LoVo (cell line): ENCODE measurements around the gene DROSHA.

ENCODE experiments used
- DNase-seq: peaks from one replicate; pipeline ENCODE4 v3.0.0-alpha.2; 2016; ENCODE audit warnings: low spot score

DROSHA gene

DNA sequence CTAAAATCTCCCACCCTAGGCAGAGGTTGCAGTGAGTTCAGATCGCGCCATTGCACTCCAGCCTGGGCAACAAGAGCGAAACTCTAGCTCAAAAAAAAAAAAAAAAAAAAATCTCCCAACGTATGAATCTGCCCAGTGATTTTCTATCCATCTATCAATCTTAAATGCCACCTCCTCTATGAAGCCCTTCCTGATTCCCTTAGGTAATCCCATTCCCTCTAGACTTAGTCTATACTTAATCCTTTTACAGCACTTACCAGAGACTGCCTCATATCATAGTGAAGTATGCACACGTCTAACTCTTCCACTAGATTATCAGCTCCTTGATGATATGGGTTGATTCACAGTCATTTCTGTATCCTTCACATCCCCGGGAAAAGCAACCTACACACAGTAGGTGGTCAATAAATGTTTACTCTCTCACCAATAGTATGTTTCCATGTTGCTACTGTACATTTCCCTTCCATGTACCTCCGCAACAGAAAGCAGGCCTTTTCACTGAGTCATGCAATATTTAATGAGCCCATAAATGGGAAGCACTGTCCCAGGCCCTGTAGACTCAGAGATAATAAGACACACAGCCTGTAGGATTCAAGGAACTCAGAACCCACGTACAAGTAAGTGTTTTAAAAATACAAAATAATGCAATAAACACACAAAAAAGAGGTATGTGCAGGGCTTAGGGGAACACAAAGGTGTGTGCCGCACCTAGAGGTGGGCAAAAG lies 1.2 kb downstream of the DROSHA start:
- peak; percentile 68 for DNase-seq

DNA sequence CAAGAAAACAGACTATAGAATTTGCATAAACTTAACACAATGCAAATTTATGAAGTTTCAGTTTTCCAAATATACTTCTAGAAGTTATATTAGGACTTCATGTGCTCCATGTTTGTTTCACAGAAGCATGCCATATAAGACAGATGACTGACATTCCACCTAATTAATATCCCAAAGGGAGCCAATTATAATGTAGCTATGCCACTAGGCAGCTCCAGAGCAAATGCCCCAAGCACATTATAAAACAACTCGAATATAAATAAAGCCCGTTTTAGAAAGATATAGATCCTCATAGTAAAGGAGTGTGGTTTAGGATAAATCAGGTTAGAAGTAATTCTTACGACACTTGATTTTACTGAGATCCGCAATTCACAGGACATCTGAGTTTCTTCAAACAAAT lies 8.9 kb downstream of the DROSHA start:
- DNase-seq = no peak

DNA sequence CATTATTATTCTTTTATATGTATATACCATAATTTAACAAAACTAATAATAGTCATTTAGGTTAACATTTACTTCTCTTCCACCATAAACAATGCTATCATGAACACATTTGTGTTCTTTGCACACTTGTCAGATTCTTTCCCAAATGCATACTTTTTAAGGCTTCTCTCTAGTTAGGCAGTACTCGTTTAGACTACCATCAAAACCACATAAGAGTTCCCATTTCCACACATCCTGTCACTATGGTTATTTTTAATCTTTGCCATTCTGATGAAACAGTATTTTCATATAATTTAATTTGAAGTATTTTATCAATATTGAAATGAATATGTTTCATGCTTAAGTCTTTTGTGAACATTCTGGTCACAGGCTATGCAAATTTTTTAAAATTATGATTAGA lies 15.1 kb downstream of the DROSHA start:
- DNase-seq = no peak

DNA sequence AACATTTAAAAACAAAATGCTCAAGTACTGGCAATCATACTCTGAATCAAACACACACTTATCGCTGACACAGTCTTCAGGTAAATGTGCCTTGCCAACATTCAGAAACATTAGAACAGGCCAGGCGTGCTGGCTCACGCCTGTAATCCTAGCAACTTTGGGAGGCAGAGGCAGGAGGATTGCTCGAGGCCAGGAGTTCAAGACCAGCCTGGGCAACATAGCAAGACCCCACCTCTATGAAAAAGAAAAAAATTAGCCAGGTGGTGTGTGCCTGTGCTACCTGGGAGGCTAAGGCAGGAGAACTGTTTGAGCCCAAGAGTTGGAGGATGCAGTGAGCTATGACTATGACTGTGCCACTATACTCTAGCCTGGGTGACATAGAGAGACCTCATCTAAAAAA lies 20.6 kb downstream of the DROSHA start:
- DNase-seq = no peak

DNA sequence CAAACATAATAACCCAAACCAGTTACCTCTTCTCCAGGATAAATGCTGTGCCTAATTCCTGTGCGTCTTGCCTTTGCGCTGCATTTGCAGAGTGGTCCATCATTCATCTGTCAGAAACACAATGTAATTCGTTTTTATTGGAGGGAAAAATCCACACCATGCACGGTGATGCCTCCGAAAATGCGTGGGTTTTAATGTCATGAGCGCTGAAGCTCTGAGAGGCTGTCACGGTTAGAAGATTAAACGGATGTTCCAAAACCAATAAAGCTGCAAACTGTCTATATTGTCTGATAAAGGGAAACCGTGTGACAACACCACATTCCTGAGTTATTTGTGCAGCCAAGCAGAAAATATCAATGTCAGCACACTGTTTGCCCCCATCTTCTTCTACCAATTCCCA lies 27.4 kb downstream of the DROSHA start:
- DNase-seq = no peak

DNA sequence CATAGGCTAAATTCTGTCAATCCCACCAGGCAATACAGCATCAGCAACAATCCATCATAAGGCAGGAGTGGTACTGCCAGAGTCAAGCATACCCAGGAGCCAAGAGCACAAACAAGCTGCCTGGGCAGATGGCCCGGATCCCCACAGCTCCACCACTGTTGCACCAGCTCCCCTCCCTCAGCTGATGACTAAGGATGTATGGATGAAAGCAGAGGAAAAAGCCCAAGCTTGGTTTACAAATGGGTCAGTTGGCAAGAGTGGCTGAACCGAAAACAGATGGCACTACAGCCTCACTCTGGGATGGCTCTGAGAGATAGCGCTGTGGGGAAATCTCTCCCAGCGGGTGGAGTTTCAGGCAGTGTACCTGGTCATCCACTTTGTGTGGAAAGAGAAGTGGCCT lies 29.4 kb downstream of the DROSHA start:
- no peak for DNase-seq

DNA sequence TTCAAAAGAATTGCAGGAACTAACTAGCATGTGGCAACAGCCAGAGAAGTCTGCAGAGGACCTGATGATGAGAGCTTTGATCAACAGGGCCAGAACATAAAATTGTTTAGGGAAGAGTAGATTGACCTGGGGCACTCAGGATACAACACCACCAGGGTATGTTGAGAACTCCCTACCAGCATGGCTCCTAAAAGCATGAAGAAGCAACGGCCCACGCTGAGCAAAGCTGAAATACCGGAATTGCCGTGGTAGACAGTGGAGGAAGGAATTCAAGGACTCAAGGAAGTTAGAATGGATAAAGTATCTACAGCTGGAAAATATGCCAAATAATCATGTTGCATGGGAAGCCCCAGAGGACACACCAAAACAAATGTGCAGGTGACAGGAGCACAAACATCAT lies 31.6 kb downstream of the DROSHA start:
- no peak for DNase-seq

DNA sequence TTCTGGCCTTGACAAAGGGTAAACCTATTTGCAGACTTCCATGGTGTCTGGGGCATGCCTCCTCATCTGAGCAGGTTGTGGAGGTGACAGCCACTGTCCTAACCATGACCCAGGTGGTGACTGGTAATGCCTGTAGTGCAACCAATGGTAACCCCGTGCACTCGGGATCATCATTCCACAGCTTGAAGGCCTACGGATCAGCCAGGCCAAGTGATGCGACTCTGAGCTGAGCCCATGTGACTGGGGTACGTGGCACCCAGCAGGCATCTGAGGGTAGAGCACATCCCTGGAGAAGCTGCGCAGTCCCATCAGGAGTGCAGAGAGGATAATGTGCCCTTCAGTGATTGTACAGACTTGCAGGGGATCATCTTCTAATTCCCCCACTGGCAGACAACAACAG lies 35.0 kb downstream of the DROSHA start:
- DNase-seq = no peak

DNA sequence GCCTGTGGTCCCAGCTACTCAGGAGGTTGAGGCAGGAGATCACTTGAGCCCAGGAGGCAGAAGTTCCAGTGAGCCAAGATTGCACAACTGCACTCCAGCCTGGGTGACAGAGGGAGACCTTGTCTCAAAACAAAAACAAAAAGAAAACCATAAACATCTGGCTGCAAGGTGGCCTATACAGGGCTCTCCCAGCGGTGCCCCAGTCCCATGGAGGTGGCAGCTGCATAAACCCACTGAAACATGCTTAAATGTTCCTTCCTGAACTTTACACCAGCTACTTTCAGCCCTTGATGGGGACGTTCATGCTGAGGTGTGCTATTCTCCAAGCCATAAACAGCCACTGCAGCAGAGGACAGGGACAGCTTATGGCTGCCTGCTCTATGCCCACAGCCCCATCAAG lies 35.6 kb downstream of the DROSHA start:
- DNase-seq = no peak

DNA sequence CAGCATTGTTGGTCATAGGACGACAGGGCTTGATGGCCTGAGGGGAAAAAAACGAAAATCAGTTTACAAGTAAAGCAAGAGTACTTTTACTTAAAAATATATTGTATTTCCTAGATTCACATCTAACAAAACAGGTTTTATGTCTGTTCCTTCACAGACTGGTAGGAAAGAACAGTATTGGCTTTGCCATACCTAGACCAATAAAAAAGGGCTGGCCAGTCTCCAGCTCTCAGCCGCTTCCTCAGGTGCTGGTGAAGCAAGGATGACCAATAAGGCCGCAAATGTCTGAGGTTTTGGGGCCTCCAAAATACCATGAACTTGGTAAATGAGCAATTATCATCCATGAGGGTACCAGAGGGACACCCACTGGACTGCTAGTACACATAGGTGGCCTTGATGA lies 36.6 kb downstream of the DROSHA start:
- DNase-seq = no peak

DNA sequence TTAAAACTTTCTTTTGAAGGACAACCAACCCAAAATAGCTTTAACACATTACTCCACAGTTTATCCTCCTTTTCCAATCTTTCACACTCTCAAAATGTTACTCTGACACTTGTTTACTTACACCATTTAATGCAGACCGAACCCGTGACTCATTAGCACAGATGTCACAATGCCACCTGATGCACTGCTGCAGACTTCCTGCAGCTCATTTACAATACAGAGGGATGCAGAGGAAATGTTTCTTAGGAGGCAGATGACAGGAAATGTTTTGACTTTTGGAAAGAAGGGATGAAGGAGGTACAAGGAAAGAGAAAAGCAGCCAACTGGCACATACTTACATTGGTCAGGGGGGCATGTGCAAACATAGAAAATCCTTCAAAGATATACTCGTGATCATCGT lies 39.0 kb downstream of the DROSHA start:
- no peak for DNase-seq

DNA sequence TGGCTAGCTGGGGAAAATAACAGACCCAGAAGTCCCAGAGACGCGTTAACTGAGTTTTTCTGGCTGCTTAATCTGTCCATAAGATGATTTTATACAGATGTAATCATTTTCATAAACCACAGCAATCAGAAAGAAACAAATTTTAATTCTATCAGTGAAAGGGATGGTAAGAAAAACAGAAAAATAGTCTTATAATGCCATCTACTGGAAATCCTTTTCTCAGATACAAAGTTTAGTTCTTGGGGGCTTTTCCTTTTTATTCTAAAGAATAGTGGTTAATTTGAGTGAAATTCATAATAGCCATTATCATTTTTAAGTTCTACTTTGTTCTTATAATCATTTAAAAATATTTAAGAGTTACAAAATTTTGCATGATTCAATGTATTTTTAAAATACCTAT lies 44.4 kb downstream of the DROSHA start:
- no peak for DNase-seq

DNA sequence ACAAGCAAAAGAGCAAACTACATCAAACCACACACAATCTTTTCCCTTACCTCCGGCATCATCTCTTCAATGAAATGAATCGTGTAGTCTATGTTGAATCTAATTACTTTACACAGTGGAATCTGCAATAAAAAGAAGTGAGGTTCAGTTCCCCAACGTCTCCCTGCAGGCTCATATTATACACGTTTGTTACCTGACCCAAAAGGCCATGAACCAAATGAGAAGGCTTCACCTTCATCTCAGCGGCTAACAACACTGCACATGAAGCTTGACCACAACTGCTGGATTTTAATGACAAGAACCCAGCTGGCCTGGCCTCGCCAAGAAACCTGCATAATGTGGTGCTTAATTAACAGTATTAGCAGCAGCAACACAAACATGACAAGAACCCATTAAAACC lies 45.5 kb downstream of the DROSHA start:
- no peak for DNase-seq

DNA sequence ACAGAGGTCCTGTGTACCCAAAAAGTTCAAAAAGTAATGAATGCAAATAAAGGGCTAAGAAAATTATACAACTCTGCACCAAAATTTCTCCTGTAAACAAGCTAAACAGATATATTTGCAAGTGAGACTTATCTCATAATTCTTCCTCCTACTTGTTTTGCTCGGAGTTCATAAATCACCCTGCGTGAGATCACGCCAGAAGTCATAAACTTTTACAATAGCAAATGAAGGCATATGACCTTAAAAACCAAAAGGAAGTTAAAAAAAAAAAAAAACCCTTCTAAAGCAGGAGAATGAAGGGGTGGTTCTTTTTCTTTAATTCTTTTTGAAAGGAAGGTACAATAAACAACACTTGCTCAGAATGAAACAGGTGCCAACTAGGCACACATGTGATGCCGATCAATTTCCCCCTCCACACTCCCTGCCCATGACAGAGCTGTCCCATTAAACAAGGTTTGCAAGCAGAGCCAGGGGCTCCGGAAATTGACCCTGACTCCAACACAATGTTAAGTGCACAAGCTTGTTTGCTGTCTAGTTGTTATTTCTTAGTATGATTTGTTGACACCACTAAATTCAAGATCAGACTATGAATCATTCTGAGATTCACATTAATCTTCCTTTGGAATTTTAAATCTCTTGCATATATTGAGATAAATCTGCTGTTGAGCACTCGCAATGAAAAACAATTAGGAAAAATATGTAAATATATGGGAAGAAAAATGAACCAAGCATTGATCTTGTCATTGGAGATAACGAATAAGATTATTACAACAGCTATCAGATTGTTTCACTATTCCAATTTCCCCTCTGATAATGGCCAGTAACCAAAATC lies 46.3 kb downstream of the DROSHA start:
- DNase-seq = no peak

DNA sequence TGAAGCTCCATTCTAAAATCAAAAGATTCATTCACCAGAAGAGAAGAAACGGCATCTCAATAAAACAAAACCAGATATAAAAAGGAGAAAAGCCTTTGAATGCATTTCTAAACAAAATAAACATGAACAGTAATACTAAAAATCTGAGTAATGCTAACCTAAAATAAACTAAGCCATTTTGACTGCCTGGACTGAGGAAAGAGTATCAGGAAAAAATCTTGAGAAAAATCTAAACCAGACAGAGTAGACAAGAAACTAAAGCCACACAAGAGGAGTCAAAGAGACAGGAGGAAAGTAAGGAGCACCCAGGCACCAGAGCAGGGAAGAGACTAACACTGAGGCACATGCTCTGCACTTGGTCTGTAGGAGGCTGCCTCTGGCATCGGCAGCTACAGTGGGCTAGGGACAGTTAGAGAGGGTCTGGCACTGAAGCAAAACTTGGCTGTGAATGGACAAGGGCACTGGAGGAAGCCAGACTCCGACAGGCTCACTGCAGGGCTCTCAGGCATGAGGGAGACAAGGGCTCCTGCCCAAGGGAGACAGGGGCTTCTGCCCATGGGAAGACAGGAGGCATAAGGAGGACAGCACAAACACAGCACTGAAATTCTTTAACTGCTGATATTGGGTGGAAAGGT lies 50.2 kb downstream of the DROSHA start:
- no peak for DNase-seq

DNA sequence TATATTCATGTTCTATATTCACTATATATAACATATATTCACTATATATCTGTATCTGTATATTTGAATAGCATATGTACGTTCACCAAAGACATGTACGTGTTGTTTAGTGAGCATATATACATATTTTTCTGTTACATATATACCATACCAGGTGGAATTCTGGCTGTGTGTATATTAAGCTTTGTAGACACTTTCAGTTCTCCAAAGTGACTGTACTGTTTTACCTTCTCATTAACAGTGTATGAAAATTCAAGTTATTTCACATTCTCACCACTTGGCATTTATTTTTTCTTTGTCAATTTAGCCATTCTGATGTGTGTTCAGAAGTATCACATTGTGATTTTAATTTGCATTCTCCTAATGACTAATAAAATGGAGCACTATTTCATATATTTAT lies 52.2 kb downstream of the DROSHA start:
- DNase-seq = no peak

DNA sequence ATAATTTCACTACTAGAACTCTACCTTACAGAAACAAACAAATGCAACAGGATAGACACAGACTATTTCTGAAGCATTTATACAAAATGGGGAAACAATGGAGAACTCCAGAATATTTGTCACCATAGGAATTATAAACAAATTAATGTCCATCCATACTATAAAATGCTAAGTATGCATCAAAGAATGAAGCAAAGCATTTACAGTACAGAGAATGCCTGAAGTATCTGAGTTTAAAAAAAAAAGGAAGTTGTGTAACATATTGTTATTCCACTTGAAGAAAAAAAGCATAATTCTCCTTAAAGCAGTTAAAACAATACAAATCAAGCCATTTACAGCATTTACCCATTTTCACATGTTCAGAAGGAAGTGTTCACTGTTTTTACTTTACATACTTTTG lies 53.0 kb downstream of the DROSHA start:
- DNase-seq = no peak

DNA sequence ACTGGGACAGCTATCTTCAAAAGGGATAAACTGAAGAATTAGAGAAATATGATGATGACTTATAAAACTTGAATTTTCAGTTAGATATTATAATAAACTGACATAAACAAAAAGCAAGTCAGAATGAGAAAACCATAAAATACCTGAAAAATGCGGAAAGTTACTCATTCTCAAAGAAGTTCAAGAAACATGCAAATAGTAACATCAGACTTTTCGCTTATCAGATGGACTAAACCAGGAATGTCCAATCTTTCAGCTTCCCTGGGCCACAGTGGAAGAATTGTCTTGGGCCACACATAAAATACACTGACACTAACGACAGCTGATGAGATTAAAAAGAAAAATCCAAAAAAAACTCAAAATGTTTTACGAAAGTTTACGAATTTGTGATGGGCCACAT lies 53.9 kb downstream of the DROSHA start:
- DNase-seq = no peak

DNA sequence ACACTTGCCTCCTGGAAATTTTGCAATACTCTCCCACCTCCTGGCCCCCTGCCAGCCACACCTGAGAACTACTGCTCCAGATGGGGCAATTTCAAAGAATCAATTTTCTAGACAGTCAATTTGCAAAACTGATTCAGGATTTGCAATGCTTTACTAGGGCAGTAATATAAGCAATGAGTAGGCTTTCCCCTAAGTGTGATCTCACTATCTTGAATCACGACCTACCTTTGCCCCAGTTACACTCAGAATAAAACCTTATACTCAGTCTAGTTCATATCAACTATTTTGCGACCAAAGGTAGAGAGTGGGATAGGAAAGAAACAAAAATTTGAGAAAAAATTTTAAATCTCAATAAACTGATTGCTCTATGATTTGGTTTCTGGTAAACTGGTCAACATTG lies 54.4 kb downstream of the DROSHA start:
- DNase-seq = no peak

DNA sequence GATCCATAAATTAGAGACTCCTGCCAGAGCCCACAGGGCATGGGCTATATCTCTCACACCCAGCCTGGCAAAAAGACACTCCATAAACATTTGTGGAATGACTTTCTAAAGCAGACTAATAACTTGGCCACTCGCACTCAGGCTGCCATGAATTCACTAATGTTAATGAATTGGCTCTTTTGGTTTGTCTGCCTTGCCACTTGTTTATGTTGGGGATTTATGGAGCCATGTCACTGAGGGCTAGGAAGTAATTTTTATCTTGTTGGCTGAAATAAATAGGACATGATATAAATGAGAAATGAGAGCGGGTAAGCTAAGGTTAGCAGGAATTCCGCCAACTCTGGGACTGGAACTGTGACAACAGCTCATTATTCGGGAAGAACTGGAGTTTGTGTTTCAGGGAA lies 55.2 kb downstream of the DROSHA start:
- no peak for DNase-seq

DNA sequence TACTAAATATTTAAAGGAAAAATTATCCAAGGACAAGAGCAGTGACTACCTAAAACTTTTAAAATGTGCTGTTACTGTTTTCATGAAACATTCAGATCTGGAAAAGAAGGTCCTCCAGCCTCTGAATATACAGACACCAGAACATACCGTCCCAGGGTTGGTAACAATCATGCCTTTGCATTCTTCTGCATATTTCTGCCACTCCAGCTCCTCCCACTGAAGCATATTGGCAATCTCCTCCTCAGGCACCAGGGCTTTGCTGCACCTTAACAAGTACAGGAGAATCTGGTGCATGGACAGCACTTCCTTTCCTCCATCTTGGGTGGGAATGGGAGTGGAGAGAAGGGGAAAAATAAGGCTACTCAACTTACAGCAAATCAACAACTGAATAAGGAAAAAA lies 60.0 kb downstream of the DROSHA start:
- DNase-seq = no peak

DNA sequence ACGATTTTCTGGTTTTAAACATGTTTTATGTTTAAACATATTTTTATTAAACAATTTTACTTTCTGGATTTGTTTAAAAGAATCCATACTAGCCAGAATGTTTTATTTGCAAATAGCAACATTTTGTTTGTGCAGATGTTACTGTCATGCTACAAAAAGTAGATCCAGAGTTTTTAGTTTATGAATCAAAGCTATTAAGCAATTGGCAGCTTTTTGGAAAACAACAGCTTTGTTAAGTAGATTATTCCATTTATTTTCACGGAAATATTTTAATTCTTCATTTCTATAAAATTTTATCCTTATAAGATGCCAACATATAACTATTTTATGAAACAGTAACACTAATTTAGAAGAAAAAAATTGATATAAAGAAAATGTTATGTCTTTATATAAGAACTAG lies 60.9 kb downstream of the DROSHA start:
- DNase-seq = no peak

DNA sequence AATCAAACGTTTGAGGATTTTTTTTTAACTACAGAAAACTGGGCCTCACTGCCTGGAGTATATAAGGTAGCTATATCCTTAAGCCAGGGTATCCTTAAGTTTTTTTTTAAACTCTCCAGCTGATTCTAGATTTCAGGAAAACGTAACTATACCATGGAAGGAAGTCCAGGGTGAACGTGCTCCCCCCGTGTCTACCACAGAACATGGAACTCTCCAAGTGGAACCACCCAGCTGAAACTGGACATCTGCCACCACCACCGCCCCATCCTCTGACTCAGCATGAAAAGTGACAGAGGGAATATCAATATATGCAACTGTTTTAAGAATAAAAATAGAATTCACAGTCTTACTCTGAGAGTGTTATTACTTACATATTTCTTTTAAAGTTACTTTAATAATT lies 61.3 kb downstream of the DROSHA start:
- DNase-seq = no peak
